Sigmoid colon (tissue), 4 donors: ENCODE results near the gene TRMT61B.

Experiments
- EP300 ChIP-seq, 4 donors: sonication (generic); formaldehyde crosslinking; IDR thresholded peaks; one replicate each; pipeline ENCODE4 v1.6.1; 2017; ENCODE audit warnings: antibody characterized with exemption in 4 of 4
- POLR2A ChIP-seq, 2 donors: fragments of 450-650 bp; IDR thresholded peaks; one replicate each; pipeline ENCODE4 v1.6.1; 2016; ENCODE audit warnings: antibody characterized with exemption in 2 of 2, mild to moderate bottlenecking in 2 of 2, moderate library complexity in 2 of 2
- POLR2AphosphoS5 ChIP-seq, 4 donors: sonication (generic); formaldehyde crosslinking; IDR thresholded peaks; one replicate each; pipeline ENCODE4 v1.6.1; 2017; ENCODE audit warnings: antibody characterized with exemption in 4 of 4
- TF ChIP-seq, protein P1 (sequence below), 4 experiments: fragments of 450-650 bp in 3 of 4; fragments of 200-600 bp in 1 of 4; IDR thresholded peaks; one replicate each; pipeline ENCODE4 v1.5.1; 2016 to 2019; ENCODE audit warnings: antibody characterized with exemption in 4 of 4, mild to moderate bottlenecking in 3 of 4, moderate library complexity in 2 of 4

DNA sequence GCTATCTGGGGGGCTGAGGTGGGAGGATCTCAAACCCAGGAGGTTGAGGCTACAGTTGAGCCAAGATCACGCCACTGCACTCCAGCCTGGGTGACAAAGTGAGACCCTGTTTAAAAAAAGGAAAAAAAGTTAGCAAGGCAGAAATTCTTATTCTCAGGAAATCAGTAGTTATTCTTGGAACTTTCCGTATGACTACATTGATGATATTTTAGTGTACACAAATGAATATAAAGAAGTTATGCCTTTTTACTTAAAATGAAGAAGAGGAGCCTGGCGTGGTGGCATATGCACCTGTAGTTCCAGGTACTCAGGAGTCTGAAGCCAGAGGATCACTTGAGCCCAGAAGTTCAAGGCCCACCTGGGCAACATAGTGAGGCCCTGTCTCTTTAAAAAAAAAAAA lies 52.1 kb downstream of the TRMT61B start:
- no peak for TF ChIP-seq POLR2A (IDR thresholded peaks at IDR 0.05)
- TF ChIP-seq, protein P1, sequence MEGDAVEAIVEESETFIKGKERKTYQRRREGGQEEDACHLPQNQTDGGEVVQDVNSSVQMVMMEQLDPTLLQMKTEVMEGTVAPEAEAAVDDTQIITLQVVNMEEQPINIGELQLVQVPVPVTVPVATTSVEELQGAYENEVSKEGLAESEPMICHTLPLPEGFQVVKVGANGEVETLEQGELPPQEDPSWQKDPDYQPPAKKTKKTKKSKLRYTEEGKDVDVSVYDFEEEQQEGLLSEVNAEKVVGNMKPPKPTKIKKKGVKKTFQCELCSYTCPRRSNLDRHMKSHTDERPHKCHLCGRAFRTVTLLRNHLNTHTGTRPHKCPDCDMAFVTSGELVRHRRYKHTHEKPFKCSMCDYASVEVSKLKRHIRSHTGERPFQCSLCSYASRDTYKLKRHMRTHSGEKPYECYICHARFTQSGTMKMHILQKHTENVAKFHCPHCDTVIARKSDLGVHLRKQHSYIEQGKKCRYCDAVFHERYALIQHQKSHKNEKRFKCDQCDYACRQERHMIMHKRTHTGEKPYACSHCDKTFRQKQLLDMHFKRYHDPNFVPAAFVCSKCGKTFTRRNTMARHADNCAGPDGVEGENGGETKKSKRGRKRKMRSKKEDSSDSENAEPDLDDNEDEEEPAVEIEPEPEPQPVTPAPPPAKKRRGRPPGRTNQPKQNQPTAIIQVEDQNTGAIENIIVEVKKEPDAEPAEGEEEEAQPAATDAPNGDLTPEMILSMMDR (IDR thresholded peaks at IDR 0.05), result no peak
- no peak for TF ChIP-seq EP300 (IDR thresholded peaks at IDR 0.05)
- no peak for TF ChIP-seq POLR2AphosphoS5 (IDR thresholded peaks at IDR 0.05)
